Endothelial cell of umbilical vein (primary cell): Measurements from ENCODE around the gene ATXN1. TPM values are rescaled to one million over a fixed set of nuclear protein-coding genes. Genes with fewer than 3 reads are reported as not detected.

Source experiments
- BruUV-seq: library from RNA; stranded (reverse); fragments of 400-500 nt; replicated peaks from 2 replicates; lab custom pipeline; 2021; lab: Mats Ljungman, UMichigan
- CTCF ChIA-PET: fragments of 300-600, 350-600 bp; sonication (Branson Sonifier 250); formaldehyde crosslinking; loops from one replicate; lab custom pipeline; 2021; ENCODE audit warnings: antibody characterized with exemption, inconsistent platforms; lab: Charles Lee
- POLR2A ChIA-PET: fragments of 300-600, 350-600 bp; sonication (Branson Sonifier 250); formaldehyde crosslinking; loops from one replicate; lab custom pipeline; 2021; ENCODE audit warnings: antibody characterized with exemption, inconsistent platforms; lab: Charles Lee
- DNase-seq: peaks from one replicate; pipeline ENCODE4 v3.0.0-alpha.2; 2011; ENCODE audit warnings: low read depth, low spot score
- FAIRE-seq: peaks from 2 replicates; lab custom pipeline; 2011; peaks lifted over from hg19 to GRCh38; lab: Jason Lieb, UNC
- H2AFZ ChIP-seq: 2 replicates; pipeline ENCODE4 v1.6.0; 2012; ENCODE audit warnings: low read depth, low read length, control low read depth, inconsistent platforms
- H3K27ac ChIP-seq: 2 replicates; pipeline ENCODE4 v1.5.1; 2011; ENCODE audit warnings: low read depth, mild to moderate bottlenecking, control low read depth, low read length, moderate library complexity; ENCODE audit not compliant: insufficient read depth
- H3K27me3 ChIP-seq, 2 experiments: 2 replicates each; pipeline versions ENCODE4 v1.6.0 to v1.6.1; 2011; ENCODE audit warnings: low read length in 2 of 2, mixed read lengths in 1 of 2; ENCODE audit not compliant: control insufficient read depth in 2 of 2, insufficient read depth in 2 of 2
- H3K36me3 ChIP-seq, 2 experiments: 2 replicates in 1 of 2; 3 replicates in 1 of 2; pipeline ENCODE4 v1.5.1; 2011; ENCODE audit warnings: low read length in 2 of 2, mild to moderate bottlenecking in 1 of 2, moderate library complexity in 1 of 2; ENCODE audit not compliant: control insufficient read depth in 2 of 2, insufficient read depth in 2 of 2; ENCODE audit errors: extremely low read depth in 1 of 2
- H3K4me1 ChIP-seq: 3 replicates; pipeline ENCODE4 v1.5.1; 2011; ENCODE audit warnings: mild to moderate bottlenecking, low read length; ENCODE audit not compliant: control insufficient read depth, insufficient read depth; ENCODE audit errors: extremely low read depth
- H3K4me2 ChIP-seq: 2 replicates; pipeline ENCODE4 v1.6.1; 2011; ENCODE audit warnings: low read length, control low read depth, mixed read lengths; ENCODE audit not compliant: insufficient read depth
- H3K4me3 ChIP-seq, 3 experiments: fragments of 200-600 bp in 1 of 3; sonication (generic), shearing (Covaris generic) in 1 of 3; replicated peaks in 1 of 3; 2 replicates each; pipeline ENCODE4 v1.5.1; 2011 to 2016; ENCODE audit warnings: control low read depth in 3 of 3, low read length in 3 of 3, mild to moderate bottlenecking in 2 of 3, inconsistent platforms in 1 of 3, low read depth in 1 of 3, moderate library complexity in 1 of 3; ENCODE audit not compliant: insufficient read depth in 1 of 3
- H3K79me2 ChIP-seq: 2 replicates; pipeline ENCODE4 v1.6.0; 2012; ENCODE audit warnings: low read length, inconsistent platforms; ENCODE audit not compliant: control insufficient read depth, insufficient read depth
- H3K9ac ChIP-seq: replicated peaks from 2 replicates; pipeline ENCODE3; 2011; ENCODE audit warnings: low read length, control low read depth; ENCODE audit not compliant: insufficient read depth; ENCODE audit errors: extremely low read depth
- H3K9me1 ChIP-seq: replicated peaks from 3 replicates; pipeline ENCODE4 v1.6.0; 2011; ENCODE audit warnings: mild to moderate bottlenecking, low read length; ENCODE audit not compliant: control insufficient read depth, insufficient read depth; ENCODE audit errors: extremely low read depth
- H3K9me3 ChIP-seq: replicated peaks from 2 replicates; pipeline ENCODE4 v1.5.1; 2012; ENCODE audit warnings: low read length, inconsistent platforms; ENCODE audit not compliant: control insufficient read depth, insufficient read depth
- H4K20me1 ChIP-seq: replicated peaks from 2 replicates; pipeline ENCODE3; 2011; ENCODE audit warnings: mild to moderate bottlenecking, low read length; ENCODE audit not compliant: control insufficient read depth, insufficient read depth; ENCODE audit errors: extremely low read depth
- dilution Hi-C: fragments of 300-500 bp; cut with MboI; formaldehyde crosslinking; loops from one replicate; pipeline ENCODE4 v1.15.0; 2019; ENCODE audit warnings: low sequenced_read_pairs; ENCODE audit not compliant: extremely low pct_ligation_motif_present
- intact Hi-C: fragments of 100-400 bp; cut with micrococcal nuclease; formaldehyde crosslinking; loops from one replicate; pipeline ENCODE4 v1.10.0; 2022
- polyA plus RNA-seq, 4 experiments: library from polyadenylated mRNA; depleted of rRNA in 3 of 4; stranded (reverse) in 3 of 4; unstranded in 1 of 4; fragments of >200 nt; gene quantifications; 2 replicates each; pipeline versions ENCODE4 v1.2.1 to v1.2.3, GENCODE V29; 2011 to 2012; ENCODE audit warnings: missing spikeins in 1 of 4
- total RNA-seq: library from RNA; stranded (reverse); gene quantifications from 2 replicates; pipeline ENCODE4 v1.2.3, GENCODE V29; 2021
- TF ChIP-seq, protein P1 (sequence below), 2 donors: IDR thresholded peaks; 1 replicate in 1 of 2; 2 replicates in 1 of 2; pipeline ENCODE4 v1.5.1; 2011; ENCODE audit warnings: low read length in 2 of 2, mild to moderate bottlenecking in 2 of 2, moderate library complexity in 2 of 2, control low read depth in 1 of 2, inconsistent platforms in 1 of 2, low read depth in 1 of 2; ENCODE audit not compliant: insufficient read depth in 1 of 2; ENCODE audit errors: extremely low read depth in 1 of 2

The ATXN1 gene
- total and polyA plus RNA-seq, 2 donors (not counting 3 experiments of a cell fraction or from before 2014, with no cell fraction given), result 16.4 to 33.0 TPM

- no TSS peak for BruUV-seq
- FAIRE-seq (no peak), DNase-seq (no peak)
- CTCF ChIA-PET, result interaction anchor here (1.1 to 1.9 kb wide), 3 partner anchors 10 to 16 kb away, joined by 3 to 4 read pairs (median 4); no protein-coding TSS in a partner anchor
- Histone ChIP-seq H3K9me3 (no peaks in the 10 kb centered on the region), H4K20me1 (no peaks in the 10 kb centered on the region), H3K27ac (no peak overlapping the region), H3K9ac (no peak overlapping the region), H3K27me3 (no peaks in the 10 kb centered on the region), H3K36me3 (no peaks in the 10 kb centered on the region), H2AFZ (no peak overlapping the region), H3K9me1 (no peaks in the 10 kb centered on the region), H3K79me2 (no peaks in the 10 kb centered on the region), H3K4me1 (peaks cover 30% of the 10 kb centered on the region), H3K4me3 (no peak overlapping the region), H3K4me2 (no peak overlapping the region)
- intact Hi-C loops (no loop called here), dilution Hi-C loops (no loop called here)
- TF ChIP-seq, protein P1, sequence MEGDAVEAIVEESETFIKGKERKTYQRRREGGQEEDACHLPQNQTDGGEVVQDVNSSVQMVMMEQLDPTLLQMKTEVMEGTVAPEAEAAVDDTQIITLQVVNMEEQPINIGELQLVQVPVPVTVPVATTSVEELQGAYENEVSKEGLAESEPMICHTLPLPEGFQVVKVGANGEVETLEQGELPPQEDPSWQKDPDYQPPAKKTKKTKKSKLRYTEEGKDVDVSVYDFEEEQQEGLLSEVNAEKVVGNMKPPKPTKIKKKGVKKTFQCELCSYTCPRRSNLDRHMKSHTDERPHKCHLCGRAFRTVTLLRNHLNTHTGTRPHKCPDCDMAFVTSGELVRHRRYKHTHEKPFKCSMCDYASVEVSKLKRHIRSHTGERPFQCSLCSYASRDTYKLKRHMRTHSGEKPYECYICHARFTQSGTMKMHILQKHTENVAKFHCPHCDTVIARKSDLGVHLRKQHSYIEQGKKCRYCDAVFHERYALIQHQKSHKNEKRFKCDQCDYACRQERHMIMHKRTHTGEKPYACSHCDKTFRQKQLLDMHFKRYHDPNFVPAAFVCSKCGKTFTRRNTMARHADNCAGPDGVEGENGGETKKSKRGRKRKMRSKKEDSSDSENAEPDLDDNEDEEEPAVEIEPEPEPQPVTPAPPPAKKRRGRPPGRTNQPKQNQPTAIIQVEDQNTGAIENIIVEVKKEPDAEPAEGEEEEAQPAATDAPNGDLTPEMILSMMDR (IDR thresholded peaks at IDR 0.05; ENCODE audit: extremely low read depth in 1 of 2, insufficient read depth in 1 of 2, low read depth in 1 of 2, low read length in 2 of 2), result no peak
- POLR2A ChIA-PET, result no interaction called here
These were observed 88.1 kb downstream of the ATXN1 start for GRCh38 chr6:16673011-16673797.
